GM19240 (cell line): ENCODE data around the gene GRB14.
"Not testable (repeated sequence)": the region's sequence is repeated elsewhere in the genome, so short reads cannot be mapped to it uniquely, and the experiment has no call there.

ENCODE experiments used
- DNase-seq: peaks from one replicate; pipeline ENCODE4 v3.0.0; 2011; ENCODE audit warnings: low spot score; ENCODE audit not compliant: insufficient read length

Gene GRB14

DNA sequence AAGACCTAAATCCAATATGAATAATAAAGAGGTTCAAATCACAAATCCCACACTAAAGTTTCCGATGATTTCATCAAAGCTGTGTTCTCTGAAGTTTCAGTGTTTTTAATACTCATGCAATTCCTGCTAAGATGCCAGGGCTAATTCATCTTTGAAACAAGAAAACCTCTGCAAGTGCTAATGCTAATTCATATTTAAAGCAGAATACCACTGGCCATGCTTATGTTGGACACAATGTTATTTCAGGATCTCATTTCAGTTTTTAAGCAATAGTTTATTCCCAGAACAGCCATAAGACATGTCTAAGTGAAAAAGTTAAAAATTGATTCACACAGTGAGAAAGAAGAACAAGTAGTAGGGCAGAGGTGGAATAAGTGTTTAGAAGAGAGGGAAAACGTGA is 62.8 kb downstream of the GRB14 start:
- no peak for DNase-seq

- no peak for DNase-seq
Measured at GRCh38 chr2:164554487-164554886, 66.8 kb downstream of the GRB14 start.

DNA sequence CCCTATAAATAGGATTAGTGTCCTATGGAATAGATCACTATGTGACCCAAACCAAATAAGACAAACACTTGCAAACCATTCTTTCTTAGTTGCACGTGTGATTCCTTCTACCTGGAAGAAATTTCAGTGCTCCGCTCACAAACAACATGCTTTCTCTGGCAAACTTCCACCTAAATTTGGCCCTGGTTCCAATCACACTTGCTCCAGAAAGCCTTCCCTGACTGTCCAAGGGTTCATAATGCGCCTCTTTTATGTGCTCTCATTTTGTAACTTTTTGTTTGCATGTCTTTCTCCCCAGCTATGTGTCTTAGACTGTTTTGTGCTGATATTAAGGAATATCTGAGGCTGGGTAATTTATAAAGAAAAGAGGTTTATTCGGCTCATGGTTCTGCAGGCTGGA is 69.8 kb downstream of the GRB14 start:
- DNase-seq = no peak

GRCh38 chr2:164549705-164550104 is 71.6 kb downstream of the GRB14 start:
- not testable (repeated sequence) for DNase-seq

- no peak for DNase-seq
Measured at GRCh38 chr2:164545484-164545883, 75.8 kb downstream of the GRB14 start.

DNA sequence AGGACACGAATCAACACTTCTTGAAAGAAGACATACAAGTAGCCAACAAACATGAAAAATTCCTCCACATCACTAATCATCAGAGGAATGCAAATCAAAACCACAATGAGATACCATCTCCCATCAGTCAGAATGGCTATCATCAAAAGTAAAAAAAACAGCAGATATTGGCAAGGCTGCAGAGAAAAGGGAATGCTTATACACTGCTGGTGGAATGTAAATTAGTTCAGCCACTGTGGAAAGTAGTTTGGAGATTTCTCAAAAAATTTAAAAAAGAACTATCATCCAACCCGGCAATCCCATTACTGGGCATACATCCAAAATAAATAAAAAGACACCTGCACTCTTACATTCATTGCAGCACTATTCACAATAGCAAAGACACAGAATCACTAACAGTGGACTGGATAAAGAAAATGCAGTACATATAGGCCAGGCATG is 78.7 kb downstream of the GRB14 start:
- no peak for DNase-seq

DNA sequence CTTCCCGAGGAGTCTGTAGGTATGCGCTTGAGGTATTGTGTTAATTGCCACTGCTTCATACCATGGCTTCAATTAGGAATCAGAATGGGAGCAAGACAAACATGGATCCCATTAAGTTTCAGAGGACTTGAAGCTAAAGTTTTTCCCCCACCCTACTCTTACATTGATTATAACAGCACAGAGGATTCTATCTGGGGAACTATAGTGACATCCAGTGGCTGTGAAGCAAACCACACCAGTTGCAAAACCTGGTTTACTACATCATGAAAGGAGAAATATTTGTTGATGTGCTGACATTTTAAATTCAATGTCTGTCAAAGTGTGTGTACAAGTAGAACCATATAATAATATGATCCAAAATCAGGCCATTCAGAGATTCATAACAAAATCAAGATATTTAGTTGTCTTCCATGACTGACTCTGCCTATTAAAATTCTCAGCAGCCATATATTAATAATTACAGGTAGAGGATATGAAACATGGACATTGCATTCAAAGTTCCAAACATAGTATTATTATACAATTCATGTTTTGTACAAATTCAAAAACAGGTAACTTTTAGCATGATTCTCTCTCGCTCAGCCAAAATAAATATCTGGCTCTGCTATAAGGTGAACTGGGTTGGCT is 82.9 kb downstream of the GRB14 start:
- DNase-seq = no peak

DNA sequence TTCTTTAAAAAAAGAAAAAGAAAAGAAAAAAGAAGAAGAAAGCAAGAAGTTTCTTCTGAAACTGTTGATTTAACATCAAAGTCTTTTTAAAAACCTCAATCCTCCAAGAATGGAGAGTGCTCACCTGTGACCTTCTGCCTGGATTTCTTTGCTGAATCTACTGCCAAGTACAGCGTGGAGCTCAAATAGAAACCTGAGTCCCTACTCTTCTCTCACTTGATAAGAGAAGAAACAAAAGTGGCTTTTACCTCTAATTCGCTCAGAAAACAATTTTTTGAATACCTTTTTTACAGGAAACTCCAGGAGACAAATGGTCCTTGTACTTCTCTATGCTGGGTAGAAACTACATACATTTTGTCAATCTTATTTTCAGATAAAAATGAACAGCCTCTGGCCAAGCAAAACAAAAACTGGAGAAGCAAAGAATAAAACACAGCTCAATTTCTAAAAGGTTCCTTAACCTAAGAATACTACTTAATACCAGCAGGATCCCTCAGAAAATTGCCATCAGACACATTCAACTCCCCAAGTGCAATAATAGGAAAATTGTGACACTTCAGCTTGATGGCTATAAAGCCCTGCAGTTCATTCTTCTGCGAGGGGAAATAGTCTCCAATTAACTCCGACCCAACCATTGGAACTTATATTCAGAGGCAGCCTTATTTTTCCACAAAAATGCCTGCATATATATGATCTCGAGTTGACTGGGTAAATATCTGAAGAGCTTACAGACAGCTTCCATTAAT is 85.8 kb downstream of the GRB14 start:
- DNase-seq = no peak

GRCh38 chr2:164530464-164530863 is 90.8 kb downstream of the GRB14 start:
- DNase-seq = no peak

- DNase-seq = no peak
Measured at GRCh38 chr2:164523726-164524125, 97.6 kb downstream of the GRB14 start.

DNA sequence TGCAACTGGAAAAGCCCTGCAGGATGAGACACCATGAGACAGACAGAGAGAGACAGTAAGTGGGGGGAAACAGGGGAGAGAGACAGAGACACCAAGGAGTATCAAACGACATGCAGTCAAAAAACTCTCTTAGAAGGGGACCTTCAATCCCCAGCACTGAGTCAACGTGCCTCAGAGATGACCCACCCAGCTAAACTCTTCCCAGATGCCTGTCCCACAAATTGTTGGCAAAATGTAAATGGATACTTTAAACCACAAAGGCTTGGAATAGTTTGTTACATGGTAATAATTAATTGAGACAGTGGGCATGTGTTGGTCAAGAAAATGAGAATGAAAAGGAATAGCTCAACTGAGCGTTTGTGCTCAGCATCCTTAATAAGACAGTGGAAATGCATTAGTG is 98.3 kb downstream of the GRB14 start:
- no peak for DNase-seq

DNA sequence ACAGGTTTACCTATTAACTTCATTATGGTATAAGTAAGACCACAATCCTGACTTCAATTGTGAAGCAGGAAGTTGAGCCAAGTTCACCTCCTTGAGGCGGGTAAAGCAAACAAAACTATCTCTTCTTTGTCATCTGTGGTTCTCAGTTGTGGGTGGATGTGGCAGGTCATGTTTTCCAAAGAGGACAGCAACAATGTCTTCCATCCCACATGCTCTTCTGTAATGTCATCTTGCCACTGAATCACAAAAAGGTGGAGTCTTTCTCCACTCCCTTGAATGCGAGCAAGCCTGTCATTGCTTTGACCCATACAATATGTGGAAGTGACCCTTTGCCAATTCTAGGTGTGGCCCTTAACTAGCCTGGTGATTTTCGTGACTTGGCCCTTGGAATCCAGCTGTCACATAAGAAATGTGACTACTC is 98.7 kb downstream of the GRB14 start:
- no peak for DNase-seq

DNA sequence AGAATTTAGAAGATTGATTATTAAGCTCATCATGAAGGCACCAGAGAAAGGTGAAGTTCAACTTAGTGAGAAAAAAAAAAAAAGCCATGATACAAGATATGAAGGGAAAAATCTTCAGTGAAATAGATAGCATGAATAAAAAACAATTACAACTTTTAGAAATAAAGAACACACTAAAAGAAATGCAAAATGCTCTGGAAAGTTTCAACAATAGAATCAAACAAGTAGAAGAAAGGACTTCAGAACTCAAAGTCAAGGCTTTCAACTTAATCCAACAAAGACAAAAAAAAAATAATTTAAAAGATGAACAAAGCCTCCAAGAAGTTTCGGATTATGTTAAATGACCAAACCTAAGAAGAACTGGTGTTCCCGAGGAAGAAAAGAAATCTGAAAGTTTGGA is 105.5 kb downstream of the GRB14 start:
- no peak for DNase-seq

- DNase-seq = no peak
Measured at GRCh38 chr2:164515030-164515429, 106.3 kb downstream of the GRB14 start.

DNA sequence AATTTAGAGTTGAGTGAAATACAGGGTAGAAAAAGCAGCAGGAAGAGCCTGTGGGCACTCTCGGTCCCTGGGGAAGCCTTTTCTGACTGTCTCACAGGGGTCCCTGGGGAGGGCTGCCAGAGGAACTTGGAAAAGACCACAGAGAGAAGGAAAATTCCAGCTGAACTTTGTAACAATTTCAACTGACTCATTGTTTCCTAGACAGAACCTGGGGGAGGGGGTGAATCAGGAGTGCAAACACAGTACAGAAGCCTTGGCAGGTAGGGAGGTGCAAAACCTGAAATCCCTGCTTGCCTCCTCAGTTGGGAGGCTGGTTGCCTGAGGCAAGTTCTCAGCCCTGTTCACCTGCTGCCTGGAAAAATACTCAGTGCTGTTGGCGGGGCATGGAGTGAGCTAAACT is 106.8 kb downstream of the GRB14 start:
- DNase-seq = no peak

GRCh38 chr2:164512871-164513270 is 108.4 kb downstream of the GRB14 start:
- no peak for DNase-seq

GRCh38 chr2:164511738-164512137 is 109.5 kb downstream of the GRB14 start:
- no peak for DNase-seq

DNA sequence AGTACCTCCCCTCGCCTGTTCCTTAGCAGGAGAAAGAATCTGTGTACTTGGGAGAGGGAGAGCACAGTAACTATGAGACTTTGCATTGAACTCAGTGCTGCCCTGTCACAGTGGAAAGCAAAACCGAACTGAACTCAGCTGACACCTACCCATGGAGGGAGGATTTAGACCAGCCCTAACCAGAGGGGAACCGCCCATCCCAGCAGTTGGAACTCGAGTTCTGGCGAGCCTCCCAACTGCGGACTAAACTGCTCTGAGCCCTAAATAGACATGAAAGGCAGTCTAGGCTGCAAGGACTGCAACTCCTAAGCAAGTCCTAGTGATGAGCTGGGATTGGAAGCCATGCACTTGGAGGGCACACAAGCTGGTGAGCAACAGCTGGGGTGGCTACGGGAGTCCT is 110.4 kb downstream of the GRB14 start:
- DNase-seq = no peak

DNA sequence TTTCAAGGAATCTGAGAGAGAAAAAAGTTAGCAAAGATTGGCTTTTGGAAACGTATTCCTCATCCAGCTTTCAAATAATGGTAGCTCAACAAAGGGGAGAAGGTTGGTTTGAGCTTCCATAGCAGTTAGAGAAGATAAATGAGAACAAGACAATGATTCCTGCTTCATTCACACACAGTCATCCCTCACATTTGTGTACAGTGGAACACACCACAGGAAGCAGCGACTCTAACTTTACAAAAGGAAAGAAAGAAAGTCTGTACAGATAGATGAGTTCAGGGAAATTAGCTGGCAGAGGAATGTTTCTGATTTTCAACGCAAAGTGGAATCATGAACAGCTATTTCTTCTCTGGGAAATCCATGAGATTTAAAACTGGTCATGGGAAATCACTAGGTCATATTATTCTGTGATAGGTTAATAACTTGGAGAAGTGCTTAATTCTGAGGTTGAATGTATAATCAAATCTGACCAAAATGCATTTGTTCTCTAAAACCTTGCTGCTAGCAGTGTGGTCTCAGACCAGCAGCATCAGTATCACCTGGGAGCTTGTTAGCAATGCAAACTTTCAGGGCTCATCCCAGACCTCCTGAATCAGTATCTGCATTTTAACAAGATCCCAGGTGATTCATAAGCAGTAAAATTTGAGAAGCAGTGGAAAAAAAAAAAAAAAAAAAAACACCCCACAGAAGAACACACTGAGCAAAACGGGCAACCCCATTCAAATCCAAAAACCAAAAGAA is 112.0 kb downstream of the GRB14 start:
- DNase-seq = no peak

DNA sequence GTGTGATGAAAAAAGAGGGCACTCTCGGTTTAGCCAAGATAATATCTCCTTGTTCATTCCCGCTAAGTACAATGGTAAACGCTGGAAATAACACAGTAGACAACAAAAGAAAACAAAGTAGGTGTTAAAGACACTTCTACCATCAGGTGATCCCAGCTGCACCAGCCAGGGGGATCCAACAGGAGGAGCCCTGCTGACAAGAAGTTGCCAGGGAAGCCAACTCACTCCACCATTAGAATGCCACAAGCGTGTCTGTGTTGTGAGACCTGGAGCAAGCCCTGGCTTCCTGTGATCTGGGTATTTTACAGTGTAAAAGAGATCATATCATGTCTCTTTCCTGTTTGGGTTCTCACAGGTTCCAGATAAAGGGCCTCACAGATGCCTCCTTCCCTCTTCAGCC is 117.0 kb downstream of the GRB14 start:
- DNase-seq = no peak

DNA sequence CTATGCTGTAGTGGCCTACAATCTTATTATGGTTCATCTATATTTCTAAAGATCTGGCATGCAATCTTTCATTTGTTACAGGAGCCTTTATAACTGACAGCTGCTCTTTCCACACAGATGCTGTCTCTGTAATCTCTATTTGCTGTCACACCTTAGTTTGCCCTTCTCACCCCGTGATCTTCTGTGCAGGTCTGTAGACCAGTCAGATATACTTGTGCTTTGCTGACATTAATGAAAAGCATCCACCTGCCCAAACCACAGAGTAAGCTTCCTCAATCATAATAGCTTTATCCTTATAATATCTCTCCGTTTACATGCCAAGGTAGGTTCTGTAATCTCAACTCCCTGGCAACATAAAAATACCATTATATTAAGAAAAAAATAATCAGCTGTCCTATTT is 122.4 kb downstream of the GRB14 start:
- no peak for DNase-seq

GRCh38 chr2:164496881-164497280 is 124.4 kb downstream of the GRB14 start:
- no peak for DNase-seq

DNA sequence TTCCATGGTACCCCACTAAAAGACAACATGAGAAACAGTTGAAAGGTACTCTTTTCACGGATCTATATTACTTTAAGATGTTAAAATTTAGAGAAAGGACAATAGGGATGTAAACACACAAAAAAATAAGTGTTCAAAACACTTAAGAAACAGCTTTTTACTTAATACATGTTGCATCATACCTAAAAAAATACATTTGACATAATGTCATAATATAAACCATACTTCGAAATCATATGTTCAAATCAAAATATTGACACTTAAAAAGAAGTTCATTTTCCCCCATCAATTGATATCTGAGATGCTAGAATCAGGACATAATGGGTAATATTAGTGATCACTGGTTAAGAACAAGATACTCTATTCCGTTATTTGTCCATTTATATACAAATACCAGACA is 124.9 kb downstream of the GRB14 start:
- no peak for DNase-seq
